Measurements from ENCODE around the gene SLC22A23.

The SLC22A23 gene

DNA sequence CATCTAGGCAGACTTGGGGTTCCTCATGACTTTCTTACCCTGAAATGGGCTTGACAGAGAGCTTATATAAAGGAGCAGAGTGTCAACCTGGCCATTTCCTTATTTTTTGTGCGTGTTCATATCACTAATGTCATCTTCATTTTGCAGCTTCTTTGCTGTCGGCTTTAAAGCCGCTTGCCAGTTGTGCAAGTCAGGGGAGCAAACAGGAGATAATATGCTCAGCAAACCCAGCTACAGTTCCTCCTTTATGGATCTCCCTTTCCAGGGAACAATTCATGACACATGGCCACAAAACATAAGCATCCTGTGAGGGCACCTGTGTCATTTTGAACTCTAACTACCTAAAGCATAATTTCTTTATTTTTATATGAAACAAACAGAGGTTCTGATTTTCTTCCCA lies 222.9 kb downstream of the SLC22A23 start:
- DNase-seq, result no peak

DNA sequence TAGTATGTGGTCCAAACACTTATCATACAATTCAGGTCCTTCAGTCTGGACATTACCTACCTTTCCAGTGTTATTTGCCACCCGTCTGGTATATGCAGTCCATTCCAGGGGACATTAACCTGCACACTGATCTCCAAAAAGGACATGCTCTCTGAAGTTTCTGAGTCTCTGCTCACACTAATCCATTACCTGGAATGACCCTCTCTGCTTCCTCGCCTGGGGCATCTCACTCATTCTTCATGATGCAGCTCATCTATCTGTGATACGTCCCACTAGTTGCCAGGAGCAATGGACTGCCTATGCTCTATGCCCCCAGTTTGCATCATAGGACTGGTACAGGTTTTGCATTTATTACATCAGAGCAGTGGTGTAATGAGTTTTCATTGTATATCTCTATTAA lies 223.5 kb downstream of the SLC22A23 start:
- DNase-seq, result no peak

DNA sequence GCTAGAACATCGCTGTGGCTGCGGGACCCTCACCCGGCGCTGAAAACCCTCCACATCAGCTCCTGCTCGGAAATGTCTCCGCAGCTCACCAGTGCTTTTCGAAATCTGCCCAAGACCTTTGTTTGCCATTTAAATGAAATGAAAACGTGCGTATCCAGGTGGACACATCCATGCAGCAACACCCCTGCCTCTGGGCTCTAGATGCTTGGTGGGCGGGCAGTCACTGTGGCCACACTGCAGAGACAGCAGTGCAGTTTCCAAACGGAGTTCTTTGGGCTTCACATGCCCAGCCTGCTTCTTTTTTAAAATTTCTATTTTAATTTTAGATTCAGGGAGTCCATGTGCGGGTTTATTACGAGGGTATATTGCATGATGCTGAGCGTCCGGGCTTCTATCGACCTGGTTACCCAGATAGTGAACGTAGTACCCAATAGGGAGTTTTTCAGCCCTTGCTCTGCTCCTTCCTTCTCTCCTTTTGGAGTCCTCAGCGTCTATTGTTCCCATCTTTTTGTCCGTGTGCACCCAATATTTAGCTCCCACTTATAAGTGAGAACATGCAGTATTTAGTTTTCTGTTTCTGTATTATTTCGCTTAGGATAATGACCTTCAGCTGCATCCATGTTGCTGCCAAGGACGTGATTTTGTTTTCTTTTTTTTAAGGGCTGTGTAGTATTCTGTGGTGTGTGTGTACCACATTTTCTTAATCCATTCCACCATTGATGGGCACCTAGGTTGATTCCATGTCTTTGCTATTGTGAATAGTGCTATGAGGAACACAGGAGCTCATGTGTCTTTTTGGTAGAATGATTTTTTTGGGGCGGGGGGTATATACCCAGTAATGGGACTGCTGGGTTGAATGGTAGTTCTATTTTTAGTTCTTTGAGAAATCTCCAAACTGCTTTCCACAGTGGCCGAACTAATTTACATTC lies 224.6 kb downstream of the SLC22A23 start:
- DNase-seq, result no peak

DNA sequence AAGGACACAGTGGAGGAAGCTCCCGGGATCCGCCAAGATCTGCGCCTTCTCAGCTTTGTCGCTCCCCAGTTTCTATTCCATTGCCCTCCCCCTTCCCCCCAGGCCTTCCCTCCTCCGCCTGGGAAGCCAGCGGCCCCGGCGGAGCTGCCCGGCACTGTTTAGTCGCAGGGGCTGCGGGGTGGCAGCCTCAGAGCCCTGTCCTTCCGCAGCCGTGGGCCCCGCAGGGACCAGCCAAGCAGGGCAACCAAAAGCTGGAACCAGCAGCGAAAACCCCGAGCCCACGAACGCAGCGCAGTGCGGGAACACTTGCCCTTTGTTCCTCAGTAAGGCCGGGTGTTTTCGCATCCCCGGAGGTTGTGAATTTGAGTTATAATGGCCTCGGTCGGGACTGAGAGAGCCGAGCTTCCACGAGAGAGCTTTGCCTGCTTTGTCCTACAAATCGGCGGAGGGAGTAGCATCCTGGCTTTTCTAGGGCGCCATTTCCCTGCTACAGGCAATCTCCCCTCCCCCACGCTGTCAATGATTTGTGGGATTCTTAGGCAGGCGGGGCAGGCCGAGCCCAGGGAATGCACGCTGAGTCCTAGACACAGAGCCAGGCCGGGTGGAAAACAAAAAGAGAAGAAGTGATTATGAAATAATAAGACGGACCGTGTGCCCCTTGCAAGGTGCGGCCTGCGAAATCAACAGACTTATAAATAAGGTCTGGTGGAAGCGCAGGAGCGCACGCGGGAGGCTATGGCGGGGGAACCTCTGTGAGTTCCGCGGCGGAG lies 225.4 kb downstream of the SLC22A23 start:
- peak; percentile 64 for DNase-seq

GRCh38 chr6:3230900-3231246 lies 226.0 kb downstream of the SLC22A23 start:
- peak; percentile 54 for DNase-seq

DNA sequence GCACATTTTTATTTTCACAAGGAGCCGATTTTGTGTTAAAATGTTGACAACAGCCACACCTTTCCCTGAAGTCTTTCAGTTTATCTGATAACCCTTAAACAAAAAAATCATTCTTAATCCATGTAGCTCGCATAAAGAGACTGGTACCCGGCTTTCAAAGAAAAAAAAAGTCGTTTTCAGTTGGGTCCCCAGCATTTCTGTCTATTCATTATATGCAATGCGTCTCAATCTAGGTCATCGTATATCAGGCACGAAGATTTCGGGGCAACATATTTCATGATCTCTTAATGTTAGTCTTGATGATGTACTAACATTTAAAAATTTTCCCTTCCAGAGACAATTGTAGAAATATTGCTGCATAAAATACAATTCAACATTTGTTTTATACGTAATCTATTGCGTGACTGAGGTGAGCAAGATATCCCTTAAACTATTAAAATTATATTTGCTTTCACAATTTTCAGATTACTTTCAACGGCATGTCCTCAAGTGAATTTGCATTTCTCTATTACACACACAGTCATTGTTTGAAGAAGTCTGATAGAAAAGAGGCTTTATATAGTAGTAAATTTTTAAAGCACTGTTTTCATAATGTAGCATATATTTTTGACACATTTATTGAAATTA lies 226.5 kb downstream of the SLC22A23 start:
- no peak for DNase-seq

DNA sequence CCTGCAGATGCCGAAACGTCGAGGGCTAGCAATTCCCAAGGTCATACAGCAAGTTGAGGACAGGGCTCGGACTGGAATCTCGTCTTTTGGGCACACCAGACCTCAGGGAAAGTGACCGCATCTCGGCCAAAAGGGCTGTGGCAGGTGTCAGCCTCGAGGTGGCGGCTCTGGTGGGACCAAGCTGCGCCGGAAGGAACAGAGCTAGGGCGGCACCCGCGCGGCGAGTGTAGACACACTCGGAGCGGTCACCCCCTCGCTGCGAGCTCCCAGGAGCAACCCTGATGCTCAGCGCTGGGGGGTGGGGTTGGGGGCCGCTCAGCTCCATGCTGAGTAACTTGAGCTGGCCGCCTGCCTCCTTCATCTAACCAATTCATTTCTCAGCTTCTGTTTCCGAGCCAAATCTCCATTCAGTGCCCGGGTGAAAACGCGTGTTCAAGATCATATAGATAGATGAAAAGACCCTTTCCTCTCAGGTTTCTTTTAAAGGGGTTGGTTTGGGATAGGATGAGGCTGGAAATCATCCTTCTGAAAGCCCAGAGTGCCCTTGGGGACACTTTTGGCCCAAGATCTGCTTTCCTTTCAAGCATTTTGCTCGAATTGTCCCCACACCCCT lies 227.2 kb downstream of the SLC22A23 start:
- peak; percentile 34 for DNase-seq

GRCh38 chr6:3228771-3229565 lies 227.9 kb downstream of the SLC22A23 start:
- peak; percentile 39 for DNase-seq

DNA sequence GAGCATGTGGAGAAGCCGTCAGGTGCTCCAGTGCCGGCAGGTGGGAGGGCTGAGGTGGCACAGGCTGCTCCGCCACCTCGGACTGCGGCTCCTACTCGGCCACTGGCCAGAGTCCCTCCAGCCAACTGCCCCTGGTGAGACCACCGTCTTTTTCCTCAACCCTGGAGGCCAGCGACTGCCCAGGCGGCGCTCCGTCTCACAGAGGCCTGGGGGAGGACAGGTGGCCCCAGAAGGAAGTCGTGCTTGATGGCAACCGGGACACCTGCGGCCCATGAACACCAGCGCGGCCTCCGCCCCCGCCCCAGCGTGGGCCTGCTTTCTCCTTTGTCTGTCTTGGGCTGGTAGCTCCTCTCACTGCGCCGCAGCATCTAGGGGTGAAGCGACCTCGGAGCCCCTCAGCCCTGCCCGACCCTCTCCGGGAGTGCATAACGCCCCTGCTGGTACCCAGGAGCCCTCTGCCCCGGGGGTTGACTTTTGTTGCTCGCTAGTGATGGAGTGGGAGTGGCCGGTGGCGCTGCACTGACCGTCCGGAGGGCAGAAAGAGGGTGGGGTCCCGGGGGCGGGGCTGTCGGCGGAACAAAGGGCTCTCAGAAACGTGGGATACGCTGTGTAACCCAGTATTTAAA lies 228.7 kb downstream of the SLC22A23 start:
- peak; percentile 69 for DNase-seq

- DNase-seq, result peak; percentile 69
Observed at GRCh38 chr6:3227363-3228045, 229.3 kb downstream of the SLC22A23 start, which contains the start of gene TUBB2B. TUBB2B (minus strand) TSS chr6:3227653; CDS start chr6:3227543, 110 bp downstream.

DNA sequence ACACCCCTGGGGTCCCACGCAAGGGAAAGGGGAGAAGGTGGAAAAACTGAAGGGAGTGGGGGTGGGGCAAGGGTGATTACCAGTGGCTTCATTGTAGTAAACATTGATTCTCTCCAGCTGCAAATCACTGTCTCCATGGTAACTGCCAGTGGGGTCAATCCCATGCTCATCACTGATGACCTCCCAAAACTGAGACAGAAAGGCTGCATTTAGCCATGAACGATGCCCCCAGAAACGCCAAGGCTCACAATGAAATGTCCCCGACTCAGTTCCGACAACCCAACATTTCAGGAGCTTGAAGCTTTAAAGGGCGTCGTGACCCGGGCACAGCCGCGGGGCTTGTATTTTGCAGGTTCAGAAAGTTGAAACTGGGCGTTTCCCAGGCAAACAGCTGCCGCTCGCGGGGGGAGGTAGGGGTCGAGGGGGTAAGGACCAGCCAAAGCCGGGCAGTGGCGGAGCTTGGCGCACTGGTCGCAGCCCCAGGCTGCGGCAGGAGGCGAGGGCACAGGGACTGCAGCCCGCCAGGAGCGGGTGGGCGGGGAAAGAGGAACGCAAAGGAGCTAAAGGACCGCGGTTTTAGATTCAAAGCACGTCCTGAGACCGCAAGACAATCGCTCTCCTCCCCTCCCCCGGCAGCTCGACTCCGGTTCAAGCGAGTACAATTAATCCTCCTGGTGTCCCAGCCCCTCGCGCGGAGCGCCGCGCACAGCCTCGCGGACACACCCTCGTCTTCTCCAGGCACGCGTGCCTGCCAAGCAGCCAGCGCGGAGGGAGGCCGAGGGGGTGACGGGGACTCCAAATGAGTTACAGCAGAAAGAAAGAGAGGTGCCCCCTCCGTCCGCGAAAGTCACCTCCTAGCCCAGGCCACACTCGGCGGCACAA lies 230.1 kb downstream of the SLC22A23 start:
- no peak for DNase-seq

- DNase-seq, result no peak
Observed at GRCh38 chr6:3226042-3226441, 230.8 kb downstream of the SLC22A23 start.

DNA sequence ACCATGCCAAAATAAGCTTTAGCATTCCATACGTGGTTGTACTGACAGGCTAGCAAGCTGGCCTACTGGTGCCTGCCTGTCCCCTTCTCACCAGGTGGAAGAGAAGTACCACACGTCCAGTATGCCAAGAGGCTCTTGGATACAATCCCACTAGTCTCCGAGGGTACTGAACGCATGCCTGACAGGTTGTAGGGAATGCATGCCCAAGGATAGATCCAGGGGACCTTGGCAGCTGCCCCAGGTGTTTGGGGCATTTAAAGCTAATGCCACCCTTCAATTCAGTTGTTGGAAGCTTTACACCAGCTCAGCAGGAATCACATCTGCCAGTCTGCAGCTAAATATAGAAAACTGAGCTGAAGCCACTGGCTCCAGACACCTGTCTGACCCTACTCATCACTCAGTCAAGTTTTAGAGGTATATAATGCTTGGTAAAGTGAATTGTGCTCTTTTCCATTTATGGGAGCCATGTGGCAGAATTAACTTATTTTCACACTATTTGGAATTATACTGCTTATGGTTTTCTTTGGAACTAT lies 234.3 kb downstream of the SLC22A23 start:
- peak; percentile 19 for DNase-seq

- no peak for DNase-seq
Observed at GRCh38 chr6:3221578-3221977, 235.3 kb downstream of the SLC22A23 start.

GRCh38 chr6:3220366-3220765 lies 236.5 kb downstream of the SLC22A23 start:
- DNase-seq, result no peak

Data from NCI-H510A (cell line).